BLaER1 treated with 17β-estradiol and CSF1 and Interleukin-3, amounts not matched to agents 10 nM and 100 nM (cell line): ENCODE results near the gene SH3GL3.

Source experiments
- H3K27ac ChIP-seq, 11 experiments: shearing (Covaris generic); formaldehyde crosslinking; 2 replicates each; pipeline ENCODE4 v1.8.1; 2022
- H3K27me3 ChIP-seq, 11 experiments: shearing (Covaris generic); formaldehyde crosslinking; 2 replicates each; pipeline ENCODE4 v1.8.1; 2022
- H3K36me3 ChIP-seq, 11 experiments: shearing (Covaris generic); formaldehyde crosslinking; 2 replicates each; pipeline ENCODE4 v1.8.1; 2022
- H3K4me1 ChIP-seq, 10 experiments: shearing (Covaris generic); formaldehyde crosslinking; 2 replicates each; pipeline ENCODE4 v1.8.1; 2022
- H3K4me2 ChIP-seq, 11 experiments: shearing (Covaris generic); formaldehyde crosslinking; 2 replicates each; pipeline ENCODE4 v1.8.1; 2022
- H3K4me3 ChIP-seq, 10 experiments: shearing (Covaris generic); formaldehyde crosslinking; 2 replicates each; pipeline ENCODE4 v1.8.1; 2022
- H3K9ac ChIP-seq, 11 experiments: shearing (Covaris generic); formaldehyde crosslinking; 2 replicates each; pipeline ENCODE4 v1.8.1; 2022
- H3K9me3 ChIP-seq, 11 experiments: shearing (Covaris generic); formaldehyde crosslinking; replicated peaks in 1 of 11; 2 replicates each; pipeline ENCODE4 v1.8.1; 2022
- H4K20me1 ChIP-seq, 11 experiments: shearing (Covaris generic); formaldehyde crosslinking; 2 replicates each; pipeline ENCODE4 v1.8.1; 2022
- Cebpa-rat ChIP-seq, 11 experiments: shearing (Covaris generic); IDR thresholded peaks; 2 replicates each; pipeline ENCODE4 v1.8.1; 2022

The SH3GL3 gene

GRCh38 chr15:83626171-83626802 lies 179.1 kb downstream of the SH3GL3 start:
- Histone ChIP-seq H3K4me3 (no peak overlapping the region), H3K4me1 (peaks cover 0 to 10% (median 0%) of the 10 kb centered on the region in 10 experiments; a peak in 2 of 20 replicates), H3K36me3 (no peaks in the 10 kb centered on the region), H3K27ac (no peak overlapping the region; a peak in 1 of 22 replicates), H3K4me2 (peak overlapping the region in 2 of 11 experiments; percentile 18 to 24; a peak in 3 of 22 replicates), H3K9me3 (peaks cover 10 to 19% (median 15%) of the 10 kb centered on the region in 11 experiments), H3K27me3 (no peaks in the 10 kb centered on the region), H3K9ac (no peak overlapping the region), H4K20me1 (no peaks in the 10 kb centered on the region)
- no peak for TF ChIP-seq Cebpa-rat (IDR thresholded peaks at IDR 0.05)

- Histone ChIP-seq H3K27ac (no peak overlapping the region), H3K4me1 (peaks cover 0 to 1% (median 0%) of the 10 kb centered on the region in 10 experiments; a peak in 1 of 20 replicates), H3K36me3 (no peaks in the 10 kb centered on the region), H3K4me3 (no peak overlapping the region), H3K9me3 (peaks cover 16 to 46% (median 27%) of the 10 kb centered on the region in 11 experiments), H3K9ac (no peak overlapping the region), H3K27me3 (no peaks in the 10 kb centered on the region), H3K4me2 (no peak overlapping the region), H4K20me1 (no peaks in the 10 kb centered on the region)
- TF ChIP-seq Cebpa-rat (IDR thresholded peaks at IDR 0.05): no peak
Measured at GRCh38 chr15:83631534-83631933, 184.4 kb downstream of the SH3GL3 start.

GRCh38 chr15:83643201-83643600 lies 196.1 kb downstream of the SH3GL3 start:
- H3K27ac ChIP-seq: no peak overlapping the region
- H4K20me1 ChIP-seq: no peaks in the 10 kb centered on the region
- no peak overlapping the region for H3K9ac ChIP-seq
- H3K9me3 ChIP-seq: peaks cover 0 to 26% (median 13%) of the 10 kb centered on the region in 11 experiments; a peak in 17 of 22 replicates
- no peaks in the 10 kb centered on the region for H3K27me3 ChIP-seq
- no peak for TF ChIP-seq Cebpa-rat (IDR thresholded peaks at IDR 0.05)
- no peaks in the 10 kb centered on the region for H3K36me3 ChIP-seq
- no peaks in the 10 kb centered on the region for H3K4me1 ChIP-seq
- H3K4me3 ChIP-seq: no peak overlapping the region
- H3K4me2 ChIP-seq: no peak overlapping the region

- TF ChIP-seq Cebpa-rat (IDR thresholded peaks at IDR 0.05): no peak
- no peak overlapping the region for H3K4me3 ChIP-seq
- H3K4me2 ChIP-seq: no peak overlapping the region
- H3K36me3 ChIP-seq: no peaks in the 10 kb centered on the region
- peaks cover 0 to 22% (median 13%) of the 10 kb centered on the region in 11 experiments; a peak in 17 of 22 replicates for H3K9me3 ChIP-seq
- H3K9ac ChIP-seq: no peak overlapping the region
- H3K4me1 ChIP-seq: no peaks in the 10 kb centered on the region
- no peaks in the 10 kb centered on the region for H4K20me1 ChIP-seq
- no peak overlapping the region for H3K27ac ChIP-seq
- no peaks in the 10 kb centered on the region for H3K27me3 ChIP-seq
Measured at GRCh38 chr15:83644439-83644838, 197.3 kb downstream of the SH3GL3 start.

GRCh38 chr15:83650831-83651230 lies 203.7 kb downstream of the SH3GL3 start:
- peaks cover 0 to 7% (median 0%) of the 10 kb centered on the region in 10 experiments; a peak in 3 of 20 replicates for H3K4me1 ChIP-seq
- H3K27me3 ChIP-seq: no peaks in the 10 kb centered on the region
- no peak overlapping the region for H3K9ac ChIP-seq
- no peak overlapping the region for H3K4me3 ChIP-seq
- H3K9me3 ChIP-seq: peaks cover 12 to 30% (median 26%) of the 10 kb centered on the region in 11 experiments
- no peak overlapping the region for H3K27ac ChIP-seq
- H4K20me1 ChIP-seq: no peaks in the 10 kb centered on the region
- peak overlapping the region in 3 of 11 experiments; percentile 5 to 34 (median 17); a peak in 1 of 22 replicates for H3K4me2 ChIP-seq
- H3K36me3 ChIP-seq: no peaks in the 10 kb centered on the region
- TF ChIP-seq Cebpa-rat (IDR thresholded peaks at IDR 0.05): no peak

- Histone ChIP-seq H3K4me3 (no peak overlapping the region), H3K36me3 (no peaks in the 10 kb centered on the region), H3K4me2 (no peak overlapping the region), H3K27ac (no peak overlapping the region), H4K20me1 (no peaks in the 10 kb centered on the region), H3K4me1 (peaks cover 0 to 7% (median 0%) of the 10 kb centered on the region in 10 experiments; a peak in 3 of 20 replicates), H3K9me3 (peaks cover 12 to 30% (median 26%) of the 10 kb centered on the region in 11 experiments), H3K27me3 (no peaks in the 10 kb centered on the region), H3K9ac (no peak overlapping the region)
- no peak for TF ChIP-seq Cebpa-rat (IDR thresholded peaks at IDR 0.05)
Measured at GRCh38 chr15:83651541-83651940, 204.4 kb downstream of the SH3GL3 start.

- peaks cover 0 to 7% (median 0%) of the 10 kb centered on the region in 10 experiments; a peak in 3 of 20 replicates for H3K4me1 ChIP-seq
- no peak overlapping the region for H3K4me3 ChIP-seq
- no peaks in the 10 kb centered on the region for H4K20me1 ChIP-seq
- no peak overlapping the region for H3K9ac ChIP-seq
- no peaks in the 10 kb centered on the region for H3K36me3 ChIP-seq
- no peak for TF ChIP-seq Cebpa-rat (IDR thresholded peaks at IDR 0.05)
- no peak overlapping the region for H3K27ac ChIP-seq
- H3K4me2 ChIP-seq: no peak overlapping the region
- H3K9me3 ChIP-seq: peaks cover 12 to 30% (median 26%) of the 10 kb centered on the region in 11 experiments
- no peaks in the 10 kb centered on the region for H3K27me3 ChIP-seq
Measured at GRCh38 chr15:83652626-83653204, 205.6 kb downstream of the SH3GL3 start.

- H3K4me3 ChIP-seq: no peak overlapping the region
- no peak overlapping the region for H3K27ac ChIP-seq
- H3K4me1 ChIP-seq: peaks cover 0 to 7% (median 0%) of the 10 kb centered on the region in 10 experiments; a peak in 3 of 20 replicates
- no peak overlapping the region for H3K9ac ChIP-seq
- H4K20me1 ChIP-seq: no peaks in the 10 kb centered on the region
- H3K9me3 ChIP-seq: peaks cover 12 to 30% (median 26%) of the 10 kb centered on the region in 11 experiments
- no peak overlapping the region for H3K4me2 ChIP-seq
- no peaks in the 10 kb centered on the region for H3K27me3 ChIP-seq
- H3K36me3 ChIP-seq: no peaks in the 10 kb centered on the region
- TF ChIP-seq Cebpa-rat (IDR thresholded peaks at IDR 0.05): no peak
Measured at GRCh38 chr15:83653288-83653638, 206.1 kb downstream of the SH3GL3 start.

GRCh38 chr15:83653639-83654378 lies 206.7 kb downstream of the SH3GL3 start, which contains the start of gene ADAMTSL3:
Gene ADAMTSL3, plus strand, starts transcription at chr15:83654123. Its CDS starts 1,639 bp downstream, at chr15:83655762.
- TF ChIP-seq Cebpa-rat (IDR thresholded peaks at IDR 0.05): no peak
- Histone ChIP-seq H3K4me2 (no peak within 1 kb of the TSS), H3K4me1 (peaks cover 0 to 7% (median 0%) of the 10 kb centered on the region in 10 experiments; a peak in 3 of 20 replicates), H3K9me3 (peaks cover 12 to 30% (median 26%) of the 10 kb centered on the region in 11 experiments), H3K27me3 (no peaks in the 10 kb centered on the region), H4K20me1 (no peaks in the 10 kb centered on the region), H3K4me3 (no peak within 1 kb of the TSS), H3K9ac (no peak within 1 kb of the TSS), H3K27ac (no peak within 1 kb of the TSS), H3K36me3 (no peaks in the 10 kb centered on the region)
